Posterior vena cava (tissue), 2 donors: Measurements from ENCODE around the gene SYCP2. TPM values are rescaled to one million over a fixed set of nuclear protein-coding genes. Genes with fewer than 3 reads are reported as not detected.
"Not testable (repeated sequence)": the region's sequence is repeated elsewhere in the genome, so short reads cannot be mapped to it uniquely, and the experiment has no call there.

Experiments
- DNase-seq: peaks from one replicate; pipeline ENCODE4 v3.0.0-alpha.2; 2020; ENCODE audit warnings: low spot score
- intact Hi-C, 2 donors: fragments of 100-400 bp; cut with DNase I; formaldehyde crosslinking; loops; one replicate each; pipeline versions ENCODE4 v1.14.1 to v1.14.2; 2022 to 2023
- long read RNA-seq, 2 donors: library from polyadenylated mRNA; unstranded; transcript quantifications; one replicate each; pipeline ENCODE4 v2.0.0, GENCODE V29; 2020 to 2021
- total RNA-seq, 2 donors: library from RNA; stranded (reverse); fragmentation: NEBNext Ultra II Directional; extraction: Animal tissue kit (Norgen Biotek cat#: 25700); gene quantifications; one replicate each; pipeline ENCODE4 v1.2.1, GENCODE V29; 2021
- donor health status: DM: yes; HTN: yes; CAD: no.
- donor health status: DM: yes; HTN: yes; CAD: no.

Gene SYCP2, protein sequence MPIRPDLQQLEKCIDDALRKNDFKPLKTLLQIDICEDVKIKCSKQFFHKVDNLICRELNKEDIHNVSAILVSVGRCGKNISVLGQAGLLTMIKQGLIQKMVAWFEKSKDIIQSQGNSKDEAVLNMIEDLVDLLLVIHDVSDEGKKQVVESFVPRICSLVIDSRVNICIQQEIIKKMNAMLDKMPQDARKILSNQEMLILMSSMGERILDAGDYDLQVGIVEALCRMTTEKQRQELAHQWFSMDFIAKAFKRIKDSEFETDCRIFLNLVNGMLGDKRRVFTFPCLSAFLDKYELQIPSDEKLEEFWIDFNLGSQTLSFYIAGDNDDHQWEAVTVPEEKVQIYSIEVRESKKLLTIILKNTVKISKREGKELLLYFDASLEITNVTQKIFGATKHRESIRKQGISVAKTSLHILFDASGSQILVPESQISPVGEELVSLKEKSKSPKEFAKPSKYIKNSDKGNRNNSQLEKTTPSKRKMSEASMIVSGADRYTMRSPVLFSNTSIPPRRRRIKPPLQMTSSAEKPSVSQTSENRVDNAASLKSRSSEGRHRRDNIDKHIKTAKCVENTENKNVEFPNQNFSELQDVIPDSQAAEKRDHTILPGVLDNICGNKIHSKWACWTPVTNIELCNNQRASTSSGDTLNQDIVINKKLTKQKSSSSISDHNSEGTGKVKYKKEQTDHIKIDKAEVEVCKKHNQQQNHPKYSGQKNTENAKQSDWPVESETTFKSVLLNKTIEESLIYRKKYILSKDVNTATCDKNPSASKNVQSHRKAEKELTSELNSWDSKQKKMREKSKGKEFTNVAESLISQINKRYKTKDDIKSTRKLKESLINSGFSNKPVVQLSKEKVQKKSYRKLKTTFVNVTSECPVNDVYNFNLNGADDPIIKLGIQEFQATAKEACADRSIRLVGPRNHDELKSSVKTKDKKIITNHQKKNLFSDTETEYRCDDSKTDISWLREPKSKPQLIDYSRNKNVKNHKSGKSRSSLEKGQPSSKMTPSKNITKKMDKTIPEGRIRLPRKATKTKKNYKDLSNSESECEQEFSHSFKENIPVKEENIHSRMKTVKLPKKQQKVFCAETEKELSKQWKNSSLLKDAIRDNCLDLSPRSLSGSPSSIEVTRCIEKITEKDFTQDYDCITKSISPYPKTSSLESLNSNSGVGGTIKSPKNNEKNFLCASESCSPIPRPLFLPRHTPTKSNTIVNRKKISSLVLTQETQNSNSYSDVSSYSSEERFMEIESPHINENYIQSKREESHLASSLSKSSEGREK (N-terminal part only)
- total RNA-seq: 1 to 10 TPM in 1 of 2 donors, under 1 TPM in 1; 0.97 to 3.1 TPM
- long read RNA-seq, donor 1: 0 reads
- long read RNA-seq, donor 2, partial matches to known transcripts: 0 of 1 reads
- long read RNA-seq, donor 2, other reads (novel, unspliced or antisense): 1 of 1 reads

GRCh38 chr20:59933296-59933848 lies at the start of gene SYCP2:
TSS of gene SYCP2 (minus strand) at chr20:59933637. CDS start at chr20:59922413, 11,224 bp downstream.
- intact Hi-C loops: no loop called here
- peak; percentile 81 for DNase-seq

- no peak for DNase-seq
- intact Hi-C loops: no loop called here
Measured at GRCh38 chr20:59983076-59983475, 49.6 kb upstream of the SYCP2 start.

DNA sequence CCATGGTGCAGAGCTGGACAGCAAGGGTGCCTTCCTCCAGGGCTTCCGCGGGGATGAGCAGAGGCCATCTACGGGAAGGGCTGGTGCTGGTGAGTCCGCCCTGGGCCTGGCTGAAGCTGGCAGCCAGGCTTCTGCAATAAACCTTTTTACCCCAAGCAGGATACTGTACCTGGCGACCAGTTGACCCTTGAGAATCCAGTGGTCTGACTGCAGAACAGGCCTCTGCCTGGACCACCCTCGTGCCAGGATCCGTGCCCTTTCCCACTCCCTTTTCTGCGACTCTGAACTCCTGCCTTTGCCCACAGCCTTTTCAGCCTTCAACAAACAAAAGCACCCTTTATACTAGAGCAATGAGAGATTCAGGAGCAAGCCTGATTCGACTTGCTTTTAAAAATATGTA lies 43.6 kb upstream of the SYCP2 start:
- DNase-seq: no peak

GRCh38 chr20:59976156-59976782 lies 42.8 kb upstream of the SYCP2 start:
- no peak for DNase-seq
- intact Hi-C loops: no loop called here

More for the DNA sequence above, 43.6 kb upstream of the SYCP2 start:
- intact Hi-C loops: no loop called here

- intact Hi-C loops: no loop called here
- no peak for DNase-seq
Measured at GRCh38 chr20:59972037-59972801, 38.8 kb upstream of the SYCP2 start.

DNA sequence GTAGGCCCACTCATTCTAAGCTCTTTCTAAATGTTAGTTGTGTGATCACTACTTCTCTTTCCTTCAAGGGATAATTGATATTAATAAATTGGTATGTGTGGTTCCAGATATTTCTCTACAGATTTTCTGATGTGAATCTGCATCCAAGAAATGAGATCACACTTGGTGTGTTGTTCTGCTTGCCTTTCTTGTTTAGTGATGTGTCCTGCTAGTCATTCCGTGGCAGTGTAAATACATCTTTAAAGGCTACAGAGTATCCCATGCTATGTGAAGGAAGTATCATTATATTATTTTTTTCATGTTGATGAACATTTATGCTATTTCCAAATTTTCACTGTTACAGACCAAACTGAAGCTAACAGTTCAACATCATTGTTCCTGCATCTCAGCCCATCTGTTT lies 38.0 kb upstream of the SYCP2 start:
- intact Hi-C loops: no loop called here
- no peak for DNase-seq

DNA sequence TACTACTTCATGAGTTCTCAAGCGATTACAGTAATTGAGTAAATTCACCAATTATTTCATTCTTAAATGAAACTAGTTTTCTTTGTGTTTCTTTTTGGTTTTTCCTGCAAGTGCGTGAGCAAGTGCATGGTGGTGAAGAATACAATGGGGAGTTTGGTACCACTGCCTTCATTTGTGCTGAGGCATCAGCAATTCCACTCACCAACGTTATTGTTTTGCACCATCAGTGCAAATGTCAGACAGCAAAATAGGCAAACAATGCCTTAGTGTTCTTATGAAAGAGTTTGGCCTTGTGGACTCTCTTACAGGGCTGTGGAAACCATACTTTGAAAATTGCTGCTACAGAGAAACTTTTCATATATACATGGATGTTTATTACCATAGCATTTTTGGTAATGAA lies 33.0 kb upstream of the SYCP2 start:
- intact Hi-C loops: no loop called here
- DNase-seq: no peak

DNA sequence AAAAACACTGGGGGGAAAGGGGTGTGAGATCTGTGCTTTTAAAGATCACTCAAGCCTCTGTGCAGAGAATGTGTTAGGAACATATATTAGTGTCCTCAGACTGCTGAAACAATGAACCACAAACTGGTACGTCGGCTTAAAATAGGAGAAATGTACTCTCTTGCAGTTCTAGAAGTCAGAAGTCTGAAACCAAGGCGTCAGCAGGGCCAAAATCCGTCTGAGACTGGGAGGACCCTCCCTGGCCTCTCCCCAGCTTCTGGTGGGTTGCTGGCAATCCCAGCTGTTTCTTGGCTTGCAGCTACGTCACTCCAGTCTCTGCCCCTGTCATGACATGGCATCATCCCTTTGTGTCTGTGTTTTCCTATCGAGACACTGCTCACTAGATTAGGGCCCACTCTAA lies 28.7 kb upstream of the SYCP2 start:
- intact Hi-C loops: no loop called here

DNA sequence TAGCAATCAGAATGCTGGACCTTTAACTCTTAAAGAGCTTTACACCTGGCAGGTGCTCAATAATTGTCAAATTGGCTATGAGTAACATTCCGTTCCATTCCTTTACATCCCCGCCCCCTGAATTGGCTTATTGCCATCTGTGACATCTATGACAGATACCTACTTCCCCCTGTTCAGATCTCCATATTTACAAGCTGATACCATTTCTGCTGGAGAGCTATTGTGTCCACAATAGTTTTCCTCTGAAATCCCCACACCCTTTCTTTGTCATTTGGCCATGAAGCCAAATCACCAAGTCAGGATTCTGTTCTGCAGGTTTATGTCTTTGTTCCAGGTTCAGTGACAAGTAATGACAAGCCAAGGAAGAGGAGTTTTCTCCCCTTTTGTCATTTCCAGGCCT lies 28.0 kb upstream of the SYCP2 start:
- intact Hi-C loops: no loop called here
- no peak for DNase-seq

More for the DNA sequence above, 28.7 kb upstream of the SYCP2 start:
- DNase-seq: no peak

DNA sequence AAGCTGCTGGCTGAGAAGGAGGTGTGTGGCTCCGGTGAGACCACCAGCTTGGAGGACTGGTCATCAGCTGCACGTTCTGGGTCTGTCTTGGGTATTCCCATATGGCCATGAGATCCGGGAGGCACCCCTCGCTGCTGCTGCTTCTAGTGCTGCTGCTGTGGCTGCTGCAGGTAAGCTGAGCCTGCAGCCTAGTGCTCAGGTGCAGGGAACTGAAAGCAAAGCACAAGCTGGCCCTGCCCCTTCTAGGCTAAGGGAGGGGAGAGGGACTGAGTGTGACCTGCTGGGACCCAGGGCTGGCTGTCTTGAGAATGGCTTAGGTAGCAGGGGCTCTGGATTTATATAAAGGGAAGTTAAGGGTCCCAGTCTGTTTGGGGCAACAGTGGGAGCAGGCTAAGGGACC lies 25.2 kb upstream of the SYCP2 start:
- DNase-seq: no peak
- intact Hi-C loops: no loop called here

DNA sequence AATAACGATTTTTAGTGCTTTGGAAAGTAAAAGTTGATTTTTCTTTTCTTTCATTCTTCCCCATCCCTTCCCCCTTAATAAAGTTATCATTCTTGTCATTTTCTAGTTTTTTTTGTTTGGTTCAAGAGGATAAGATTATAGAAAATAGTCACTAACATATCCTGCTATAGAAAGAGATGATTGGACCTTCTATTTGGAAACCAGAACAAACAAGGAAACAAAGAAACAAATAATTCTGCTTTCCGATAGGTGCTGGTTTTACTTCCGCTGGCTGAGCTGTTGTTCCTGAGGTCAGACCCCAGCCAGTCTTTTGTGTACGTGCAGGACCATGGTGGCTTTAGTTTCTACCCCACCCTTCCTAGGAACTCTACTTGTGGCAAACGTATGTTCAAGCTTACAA lies 24.7 kb upstream of the SYCP2 start, which contains the start of gene CDH26:
Gene CDH26 (plus strand): TSS at position 301 of the 400 bp plus-strand sequence. CDS start 304 bp downstream, outside the sequence.
- DNase-seq: no peak
- intact Hi-C loops: no loop called here

- intact Hi-C loops, DNase-seq: not testable (repeated sequence)
Measured at GRCh38 chr20:59957568-59957967, 24.1 kb upstream of the SYCP2 start.

- no peak for DNase-seq
- intact Hi-C loops: no loop called here
Measured at GRCh38 chr20:59955131-59955796, 21.8 kb upstream of the SYCP2 start.

GRCh38 chr20:59954718-59955117 lies 21.3 kb upstream of the SYCP2 start:
- no peak for DNase-seq
- intact Hi-C loops: no loop called here

DNA sequence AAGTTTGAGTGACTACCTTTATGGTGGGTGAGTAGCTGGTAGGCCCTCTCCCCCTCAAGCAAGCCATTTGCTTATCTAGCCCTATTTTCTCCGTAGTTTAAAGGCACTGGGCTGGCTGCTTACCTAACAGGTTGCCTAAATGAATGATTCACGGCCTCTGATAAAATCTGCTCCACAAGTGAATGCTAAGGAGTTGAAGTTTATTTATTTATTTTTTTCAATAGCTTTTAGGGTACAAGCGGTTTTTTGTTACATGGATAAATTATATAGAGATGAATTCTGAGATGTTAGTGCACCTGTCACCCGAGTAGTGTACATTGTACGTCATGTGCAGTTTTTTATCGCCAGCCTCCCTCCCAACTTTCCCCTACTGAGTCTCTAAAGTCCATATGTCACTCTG lies 16.5 kb upstream of the SYCP2 start:
- intact Hi-C loops: loop anchor here in 1 of 2 donors (5.0 kb wide), 1 partner anchor 1437 kb away; no protein-coding TSS in a partner anchor
- no peak for DNase-seq

DNA sequence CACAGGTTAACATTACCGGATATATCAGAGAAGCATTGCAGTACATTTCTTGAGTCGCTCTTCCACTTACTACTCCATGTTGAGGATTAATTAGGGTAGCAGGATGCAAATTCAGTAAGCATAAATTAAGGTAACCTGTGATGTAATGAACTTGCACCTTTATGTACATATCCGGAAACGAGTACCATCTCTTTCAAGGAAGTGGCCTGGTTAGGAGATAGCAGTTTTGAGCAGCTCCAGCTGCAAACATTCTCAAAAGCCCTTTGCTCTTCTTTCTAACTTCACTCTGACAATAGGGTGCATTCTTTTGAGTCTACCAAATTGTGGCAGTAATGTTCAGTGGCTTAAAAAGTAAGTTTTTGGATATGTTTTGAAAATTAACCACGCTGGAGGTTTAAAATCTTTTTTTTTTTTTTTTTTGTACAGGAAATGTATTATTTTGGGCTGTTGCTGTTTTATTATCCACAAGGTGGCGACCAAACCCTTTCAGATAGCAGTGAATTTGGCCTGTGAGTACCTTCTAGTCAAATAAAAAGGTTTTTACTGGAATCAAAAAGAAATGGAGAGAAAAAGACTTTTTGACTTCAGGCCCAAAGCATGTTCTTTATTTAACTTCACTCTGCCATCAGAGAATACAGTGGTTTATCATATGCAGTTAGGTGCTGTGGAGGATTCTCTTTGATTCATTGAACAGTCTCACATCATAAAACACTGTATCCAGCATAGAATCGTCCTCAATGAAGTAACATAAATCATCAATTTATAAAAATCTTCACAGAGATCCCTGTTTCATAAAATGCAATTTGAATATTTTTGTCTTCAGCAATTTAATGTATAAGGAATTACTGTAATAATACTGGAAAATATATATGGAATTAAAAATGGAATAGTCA lies 15.6 kb upstream of the SYCP2 start:
- intact Hi-C loops: loop anchor here in 1 of 2 donors (5.0 kb wide), 1 partner anchor 1438 kb away; no protein-coding TSS in a partner anchor
- no peak for DNase-seq
